K562 (cell line): Measurements from ENCODE around the gene DNAJC12. TPM values are rescaled to one million over a fixed set of nuclear protein-coding genes. Genes with fewer than 3 reads are reported as not detected.

Experiments
- ATAC-seq: fragments of 200-7000 bp; cut with Tn5 transposase; 3 replicates; pipeline ENCODE4 v1.9.1; 2020; ENCODE audit warnings: moderate library complexity
- BruUV-seq: library from RNA; stranded (reverse); fragments of 400-500 nt; replicated peaks from 2 replicates; lab custom pipeline; 2021; lab: Mats Ljungman, UMichigan
- CTCF ChIA-PET: fragments of 300-600 bp; formaldehyde crosslinking; extraction: SDS; loops from one replicate; lab custom pipeline; 2021; ENCODE audit warnings: low intra/inter-chr PET ratio; lab: Yijun Ruan, JAX
- POLR2A ChIA-PET: fragments of 300-600, 350-650 bp; sonication (Branson Sonifier 250); formaldehyde crosslinking; extraction: SDS; loops from one replicate; lab custom pipeline; 2021; ENCODE audit warnings: antibody characterized with exemption, inconsistent platforms; lab: Yijun Ruan, JAX
- DNase-seq, 4 experiments: peaks; one replicate each; pipeline versions ENCODE4 v3.0.0 to v3.0.0-alpha.2; 2011 to 2018; ENCODE audit warnings: low spot score in 3 of 4, mixed read lengths in 3 of 4; ENCODE audit errors: extremely low read depth in 1 of 4
- FAIRE-seq: peaks from 2 replicates; lab custom pipeline; 2011; peaks lifted over from hg19 to GRCh38; lab: Jason Lieb, UNC
- H2AFZ ChIP-seq: 2 replicates; pipeline ENCODE4 v1.6.0; 2011; ENCODE audit warnings: low read depth, low read length, control low read depth, inconsistent platforms
- H3K27ac ChIP-seq: fragments of 200-600 bp; 3 replicates; pipeline ENCODE4 v1.8.0; 2011; ENCODE audit warnings: low read depth, mild to moderate bottlenecking, control low read depth, inconsistent platforms, low read length, moderate library complexity, mixed read lengths; ENCODE audit errors: extremely low read depth
- H3K27me3 ChIP-seq, 2 experiments: fragments of 300-600 bp in 1 of 2; 2 replicates in 1 of 2; 3 replicates in 1 of 2; pipeline versions ENCODE4 v1.6.0 to v1.8.0; 2011; ENCODE audit warnings: inconsistent platforms in 2 of 2, low read length in 2 of 2, mild to moderate bottlenecking in 1 of 2, mixed read lengths in 1 of 2, moderate library complexity in 1 of 2; ENCODE audit not compliant: control insufficient read depth in 2 of 2, insufficient read depth in 2 of 2
- H3K36me3 ChIP-seq: fragments of 300-600 bp; 3 replicates; pipeline ENCODE4 v1.8.0; 2011; ENCODE audit warnings: mild to moderate bottlenecking, low read length, inconsistent platforms; ENCODE audit not compliant: control insufficient read depth, insufficient read depth
- H3K4me1 ChIP-seq, 2 experiments: fragments of 200-600 bp in 1 of 2; replicated peaks in 1 of 2; 2 replicates in 1 of 2; 3 replicates in 1 of 2; pipeline versions ENCODE4 v1.5.1 to v1.8.0; 2011; ENCODE audit warnings: inconsistent platforms in 2 of 2, low read length in 2 of 2, mild to moderate bottlenecking in 1 of 2, mixed read lengths in 1 of 2, moderate library complexity in 1 of 2; ENCODE audit not compliant: control insufficient read depth in 2 of 2, insufficient read depth in 2 of 2
- H3K4me2 ChIP-seq: 2 replicates; pipeline ENCODE4 v1.6.1; 2011; ENCODE audit warnings: low read length, control low read depth, inconsistent platforms, mixed read lengths; ENCODE audit not compliant: insufficient read depth
- H3K4me3 ChIP-seq: fragments of 200-600 bp; sonication (generic), shearing (Covaris generic); 2 replicates; pipeline ENCODE4 v1.5.1; 2016; ENCODE audit warnings: control low read depth, inconsistent platforms
- H3K79me2 ChIP-seq: fragments of 200-600 bp; 3 replicates; pipeline ENCODE4 v1.8.0; 2011; ENCODE audit warnings: low read length, inconsistent platforms; ENCODE audit not compliant: control insufficient read depth, insufficient read depth
- H3K9ac ChIP-seq, 2 experiments: 2 replicates each; pipeline versions ENCODE4 v1.6.0 to v1.6.1; 2011; ENCODE audit warnings: low read depth in 2 of 2, low read length in 2 of 2, control low read depth in 1 of 2, inconsistent platforms in 1 of 2, mild to moderate bottlenecking in 1 of 2, mixed read lengths in 1 of 2; ENCODE audit not compliant: insufficient read depth in 1 of 2
- H3K9me1 ChIP-seq: one replicate; pipeline ENCODE4 v1.6.0; 2011; ENCODE audit warnings: inconsistent platforms, mild to moderate bottlenecking, low read length, moderate library complexity; ENCODE audit not compliant: control insufficient read depth, insufficient read depth
- H3K9me3 ChIP-seq: replicated peaks from 2 replicates; pipeline ENCODE4 v1.5.1; 2011; ENCODE audit warnings: low read depth, low read length, inconsistent platforms; ENCODE audit not compliant: control insufficient read depth, insufficient read depth
- H4K20me1 ChIP-seq: replicated peaks from 2 replicates; pipeline ENCODE4 v1.6.1; 2011; ENCODE audit warnings: low read length, inconsistent platforms, mixed read lengths; ENCODE audit not compliant: control insufficient read depth, insufficient read depth
- HMGXB4 ChIP-seq: sonication (generic); formaldehyde crosslinking; IDR thresholded peaks from 2 replicates; pipeline ENCODE4 v1.8.1; 2023; ENCODE audit warnings: mild to moderate bottlenecking, missing genetic modification reagents
- PYGO2 ChIP-seq: fragments of 450-650 bp; IDR thresholded peaks from 2 replicates; pipeline ENCODE4 v1.6.1; 2016; ENCODE audit warnings: mild to moderate bottlenecking, missing genetic modification characterization, moderate library complexity, missing compliant biosample characterization
- SRF ChIP-seq, 2 experiments: fragments of 250-450, 450-650 bp in 1 of 2; sonication (Bioruptor Pico) in 1 of 2; sonication (generic) in 1 of 2; formaldehyde crosslinking; IDR thresholded peaks; 2 replicates each; pipeline versions ENCODE4 v1.5.0 to v1.5.1; 2020 to 2022; ENCODE audit warnings: mild to moderate bottlenecking in 1 of 2, missing genetic modification reagents in 1 of 2
- TRIM28 ChIP-seq: fragments of 450-650 bp; IDR thresholded peaks from 2 replicates; pipeline ENCODE4 v1.6.1; 2017
- WGBS: fragments of 100-300 bp; shearing (Covaris generic); methylation state at CpG from one replicate; pipeline ENCODE4 v1.1.6; 2016; ENCODE audit warnings: low coverage, mixed read lengths; ENCODE audit not compliant: insufficient coverage; ENCODE audit errors: missing lambda C conversion rate; 5-methylcytosine and 5-hydroxymethylcytosine counted together
- in situ Hi-C: fragments of 300-500 bp; cut with MboI; formaldehyde crosslinking; loops from 4 replicates; pipeline ENCODE4 v1.15.0; 2018; ENCODE audit warnings: inconsistent platforms, mixed read lengths
- intact Hi-C: fragments of 100-400 bp; cut with micrococcal nuclease; formaldehyde crosslinking; loops from 2 replicates; pipeline ENCODE4 v1.14.2; 2022
- polyA plus RNA-seq, 8 experiments: library from polyadenylated mRNA; depleted of rRNA in 4 of 8; stranded (reverse) in 5 of 8; unstranded in 3 of 8; fragments of >200 nt; fragmentation: Nextera tagmentation in 2 of 8; fragmentation: Illumina TruSeq in 1 of 8; extraction: Ambion mirVana in 2 of 8; extraction: Trizol in 1 of 8; gene quantifications; 2 replicates each; pipeline versions ENCODE4 v1.2.1 to v1.2.3, GENCODE V29; 2011 to 2014; ENCODE audit warnings: inconsistent platforms in 1 of 8, missing spikeins in 1 of 8
- total RNA-seq, 7 experiments: library from RNA; depleted of rRNA in 6 of 7; stranded (reverse); fragments of >200 nt in 6 of 7; fragmentation: Illumina TruSeq in 2 of 7; extraction: Trizol in 2 of 7; gene quantifications; 2 replicates each; pipeline versions ENCODE4 v1.2.1 to v1.2.3, GENCODE V29; 2011 to 2021; ENCODE audit warnings: low replicate concordance in 1 of 7

DNAJC12 gene
- total and polyA plus RNA-seq, 9 of the 15 experiments (the other 6 are each of a cell fraction or from before 2014, with no cell fraction given): 7.4 to 95.9 (median 68.5) TPM

GRCh38 chr10:67784474-67784873, 53.5 kb downstream of the DNAJC12 start:
- 0 out of 4 replicates have a peak, but pooled peaks of 1 of the 2 experiments have one; percentile 44 for TF ChIP-seq SRF (CRISPR knock-in tag; IDR thresholded peaks at IDR 0.05)
- TF ChIP-seq HMGXB4: no peak
- no peak for TF ChIP-seq PYGO2 (tag)
- TF ChIP-seq TRIM28: no peak
- no peaks in the 10 kb centered on the region for H3K79me2 ChIP-seq
- H3K4me3 ChIP-seq: no peak overlapping the region
- ChIA-PET POLR2A (interaction anchor here (0.7 to 1.5 kb wide), 3 partner anchors 20 to 551 kb away, joined by 3 to 5 read pairs (median 4); no protein-coding TSS in a partner anchor), CTCF (no interaction called here)
- peak overlapping the region; percentile 75 for H2AFZ ChIP-seq
- no peak for ATAC-seq
- no peaks in the 10 kb centered on the region for H3K9me1 ChIP-seq
- no peak for FAIRE-seq
- H3K36me3 ChIP-seq: no peaks in the 10 kb centered on the region
- H4K20me1 ChIP-seq: no peaks in the 10 kb centered on the region
- H3K27ac ChIP-seq: no peak overlapping the region
- no TSS peak for BruUV-seq
- in situ Hi-C loops: loop anchor here (10.0 kb wide), 1 partner anchor 520 kb away; no protein-coding TSS in a partner anchor
- intact Hi-C loops: loop anchor here (10.0 kb wide), 1 partner anchor 290 kb away; the partner anchor contains the start of gene HERC4
- no peaks in the 10 kb centered on the region for H3K27me3 ChIP-seq
- H3K9ac ChIP-seq: no peak overlapping the region
- WGBS: 1% methylated on average over 3 of the region's 3 CpGs
- DNase-seq: no peak
- H3K4me1 ChIP-seq: peaks cover 0 to 4% of the 10 kb centered on the region in 2 experiments; a peak in 3 of 5 replicates
- no peak overlapping the region for H3K4me2 ChIP-seq
- no peaks in the 10 kb centered on the region for H3K9me3 ChIP-seq
